HEK293 (cell line): ENCODE data around the gene IGFN1.

Source experiments
- CTCF ChIA-PET: fragments of 350-600 bp; formaldehyde crosslinking; extraction: SDS; loops from one replicate; lab custom pipeline; 2021; ENCODE audit warnings: antibody characterized with exemption; lab: Yijun Ruan, JAX
- POLR2A ChIA-PET: fragments of 300-600 bp; formaldehyde crosslinking; extraction: SDS; loops from one replicate; lab custom pipeline; 2020; ENCODE audit warnings: antibody characterized with exemption, inconsistent platforms; lab: Yijun Ruan, JAX
- H3K27ac ChIP-seq: fragments of 200-500 bp; sonication (Bioruptor generic); 2 replicates; pipeline ENCODE4 v1.5.1; 2014; ENCODE audit warnings: low read depth, low read length, control low read depth, inconsistent platforms; ENCODE audit errors: extremely low read depth
- H3K36me3 ChIP-seq, 2 experiments: fragments of 200-500 bp in 1 of 2; sonication (Bioruptor generic) in 1 of 2; 1 replicate in 1 of 2; 2 replicates in 1 of 2; pipeline ENCODE4 v1.5.1; 2014 to 2017; ENCODE audit warnings: inconsistent platforms in 2 of 2, low read length in 2 of 2; ENCODE audit not compliant: control insufficient read depth in 2 of 2, insufficient read depth in 1 of 2
- H3K4me1 ChIP-seq: fragments of 200-500 bp; sonication (Bioruptor generic); 2 replicates; pipeline ENCODE4 v1.5.1; 2014; ENCODE audit warnings: mild to moderate bottlenecking, low read length, inconsistent platforms; ENCODE audit not compliant: control insufficient read depth, insufficient read depth
- H3K4me3 ChIP-seq: 2 replicates; pipeline ENCODE4 v1.5.1; 2011; ENCODE audit warnings: low read depth, mild to moderate bottlenecking, control low read depth, low read length, moderate library complexity
- H3K9me3 ChIP-seq: fragments of 200-500 bp; sonication (Bioruptor generic); 2 replicates; pipeline ENCODE4 v1.5.1; 2014; ENCODE audit warnings: low read depth, low read length, inconsistent platforms; ENCODE audit not compliant: control insufficient read depth, insufficient read depth
- KLF7 ChIP-seq: fragments of 450-650 bp; formaldehyde crosslinking; IDR thresholded peaks from 2 replicates; pipeline ENCODE4 v1.5.1; 2016; ENCODE audit warnings: missing biosample characterization, missing genetic modification characterization, borderline replicate concordance
- SCRT2 ChIP-seq: fragments of 450-650 bp; formaldehyde crosslinking; IDR thresholded peaks from 2 replicates; pipeline ENCODE4 v1.5.1; 2016; ENCODE audit warnings: missing biosample characterization, missing genetic modification characterization
- SP2 ChIP-seq: fragments of 450-650 bp; formaldehyde crosslinking; IDR thresholded peaks from 2 replicates; pipeline ENCODE4 v1.5.1; 2016; ENCODE audit warnings: missing biosample characterization, missing genetic modification characterization
- SP3 ChIP-seq: fragments of 450-650 bp; formaldehyde crosslinking; IDR thresholded peaks from 2 replicates; pipeline ENCODE4 v1.5.1; 2016; ENCODE audit warnings: missing biosample characterization, missing genetic modification characterization
- TRIM28 ChIP-seq: IDR thresholded peaks from 2 replicates; pipeline ENCODE4 v1.6.1; 2011; ENCODE audit warnings: low read length, control low read depth, borderline replicate concordance
- ZFP69B ChIP-seq: fragments of 450-650 bp; formaldehyde crosslinking; IDR thresholded peaks from 2 replicates; pipeline ENCODE4 v1.5.1; 2016; ENCODE audit warnings: missing biosample characterization, missing genetic modification characterization
- ZNF19 ChIP-seq: fragments of 450-650 bp; formaldehyde crosslinking; IDR thresholded peaks from 2 replicates; pipeline ENCODE4; 2016; ENCODE audit warnings: missing biosample characterization, missing genetic modification characterization, low read depth
- ZNF202 ChIP-seq: fragments of 450-650 bp; formaldehyde crosslinking; IDR thresholded peaks from 2 replicates; pipeline ENCODE4 v1.5.1; 2016; ENCODE audit warnings: missing biosample characterization, missing genetic modification characterization, borderline replicate concordance
- ZNF223 ChIP-seq: fragments of 450-650 bp; formaldehyde crosslinking; IDR thresholded peaks from 2 replicates; pipeline ENCODE4 v1.5.1; 2016; ENCODE audit warnings: missing biosample characterization, missing genetic modification characterization
- ZNF266 ChIP-seq: fragments of 450-650 bp; formaldehyde crosslinking; IDR thresholded peaks from 2 replicates; pipeline ENCODE4 v1.5.1; 2016; ENCODE audit warnings: missing biosample characterization, missing genetic modification characterization, low read depth
- ZNF311 ChIP-seq: fragments of 450-650 bp; formaldehyde crosslinking; IDR thresholded peaks from 2 replicates; pipeline ENCODE4 v1.5.1; 2017; ENCODE audit warnings: missing biosample characterization, missing genetic modification characterization, borderline replicate concordance
- ZNF37A ChIP-seq: fragments of 450-650 bp; IDR thresholded peaks from 2 replicates; pipeline ENCODE4 v1.5.1; 2018; ENCODE audit warnings: missing biosample characterization, missing genetic modification characterization
- ZNF48 ChIP-seq: fragments of 450-650 bp; formaldehyde crosslinking; IDR thresholded peaks from 2 replicates; pipeline ENCODE4 v1.5.1; 2016; ENCODE audit warnings: missing biosample characterization, missing genetic modification characterization
- ZNF571 ChIP-seq: fragments of 450-650 bp; formaldehyde crosslinking; IDR thresholded peaks from 2 replicates; pipeline ENCODE4 v1.5.0; 2017; ENCODE audit warnings: missing biosample characterization, missing genetic modification characterization
- ZNF791 ChIP-seq: fragments of 450-650 bp; formaldehyde crosslinking; IDR thresholded peaks from 2 replicates; pipeline ENCODE4 v1.5.1; 2016; ENCODE audit warnings: missing biosample characterization, missing genetic modification characterization
- TF ChIP-seq, protein P1 (sequence below): fragments of 450-650 bp; formaldehyde crosslinking; IDR thresholded peaks from 2 replicates; pipeline ENCODE4 v1.5.1; 2016; ENCODE audit warnings: missing biosample characterization, missing genetic modification characterization
- TF ChIP-seq, protein P2 (sequence below): fragments of 450-650 bp; IDR thresholded peaks from 2 replicates; pipeline ENCODE4 v1.5.1; 2018; ENCODE audit warnings: missing biosample characterization, missing genetic modification characterization
- TF ChIP-seq, protein P3 (sequence below): fragments of 450-650 bp; formaldehyde crosslinking; IDR thresholded peaks from 2 replicates; pipeline ENCODE4 v1.5.1; 2016; ENCODE audit warnings: missing biosample characterization, missing genetic modification characterization, borderline replicate concordance

Gene IGFN1

DNA sequence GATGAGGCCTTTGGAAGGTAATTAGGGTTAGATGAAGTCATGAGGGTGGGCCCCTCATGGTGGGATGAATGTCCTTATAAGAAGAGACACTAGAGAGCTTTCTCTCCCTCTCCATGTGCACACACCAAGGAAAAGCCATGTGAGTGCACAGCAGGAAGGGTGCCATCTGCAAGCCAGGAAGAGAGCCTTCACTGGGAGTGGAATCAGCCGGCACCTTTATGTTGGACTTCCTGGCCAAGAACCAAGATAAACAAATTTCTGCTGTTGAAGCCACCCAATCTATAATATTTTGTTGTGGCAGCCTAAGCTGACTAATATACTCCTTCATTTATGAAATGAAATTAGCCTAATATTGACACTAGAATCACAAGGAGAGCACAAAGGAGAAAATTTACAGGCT is 54.5 kb downstream of the IGFN1 start:
- H3K4me3 ChIP-seq: no peak overlapping the region
- no peak overlapping the region for H3K27ac ChIP-seq
- no peaks in the 10 kb centered on the region for H3K4me1 ChIP-seq
- H3K9me3 ChIP-seq: no peaks in the 10 kb centered on the region
- ChIA-PET CTCF (interaction anchor here (0.9 to 1.7 kb wide), 2 partner anchors 9 to 22 kb away, joined by 3 to 7 read pairs; no protein-coding TSS in a partner anchor), POLR2A (no interaction called here)
- no peaks in the 10 kb centered on the region for H3K36me3 ChIP-seq
- no peak for TF ChIP-seq ZNF37A (tag by site-specific recombination)
- TF ChIP-seq ZNF571 (tag by site-specific recombination): no peak
- TF ChIP-seq, protein P1, sequence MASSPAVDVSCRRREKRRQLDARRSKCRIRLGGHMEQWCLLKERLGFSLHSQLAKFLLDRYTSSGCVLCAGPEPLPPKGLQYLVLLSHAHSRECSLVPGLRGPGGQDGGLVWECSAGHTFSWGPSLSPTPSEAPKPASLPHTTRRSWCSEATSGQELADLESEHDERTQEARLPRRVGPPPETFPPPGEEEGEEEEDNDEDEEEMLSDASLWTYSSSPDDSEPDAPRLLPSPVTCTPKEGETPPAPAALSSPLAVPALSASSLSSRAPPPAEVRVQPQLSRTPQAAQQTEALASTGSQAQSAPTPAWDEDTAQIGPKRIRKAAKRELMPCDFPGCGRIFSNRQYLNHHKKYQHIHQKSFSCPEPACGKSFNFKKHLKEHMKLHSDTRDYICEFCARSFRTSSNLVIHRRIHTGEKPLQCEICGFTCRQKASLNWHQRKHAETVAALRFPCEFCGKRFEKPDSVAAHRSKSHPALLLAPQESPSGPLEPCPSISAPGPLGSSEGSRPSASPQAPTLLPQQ: peak; percentile 71
- 0 out of 2 replicates have a peak, but pooled peaks have one; percentile 45 for TF ChIP-seq ZFP69B (tag by site-specific recombination)

DNA sequence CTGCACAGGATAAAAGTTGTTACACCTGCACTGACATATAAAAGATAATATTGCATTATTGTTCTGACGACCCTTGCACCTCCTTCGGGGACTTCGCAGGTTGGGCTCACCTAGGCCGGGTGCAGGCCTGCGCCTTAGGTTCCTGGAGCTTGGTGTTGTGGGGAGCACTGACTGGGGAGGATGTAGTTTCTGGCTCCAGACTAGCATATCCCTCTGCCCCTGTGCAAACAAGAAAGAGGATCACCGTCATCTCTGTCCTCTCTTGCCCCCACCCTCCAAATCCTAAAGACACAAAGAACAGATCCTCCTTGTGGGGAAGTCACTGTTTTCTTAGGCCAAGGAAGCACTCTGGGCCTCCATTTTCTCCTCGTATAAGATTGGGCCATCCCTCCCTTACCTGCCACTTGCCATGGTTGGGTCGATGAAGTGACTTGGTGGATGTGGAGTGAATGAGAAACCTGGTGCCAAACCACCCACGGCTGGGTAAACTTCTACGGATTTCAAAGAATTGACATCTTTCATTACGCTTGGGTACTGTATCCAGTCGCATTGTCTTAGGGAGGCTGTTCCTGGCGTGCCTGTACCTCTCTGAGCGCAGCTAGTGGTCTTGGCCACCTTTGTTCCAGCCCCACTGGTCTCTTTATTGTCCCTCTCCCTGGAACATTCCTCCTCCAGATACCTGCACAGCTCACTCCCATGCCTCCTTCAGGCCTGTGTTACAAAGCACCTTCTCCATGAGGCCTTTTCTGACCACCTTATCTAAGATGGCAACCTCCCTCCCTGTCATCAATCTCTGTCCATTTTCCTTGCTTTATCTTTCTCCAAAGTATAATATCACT is 58.3 kb downstream of the IGFN1 start:
- Histone ChIP-seq H3K4me1 (no peaks in the 10 kb centered on the region), H3K27ac (no peak overlapping the region), H3K4me3 (no peak overlapping the region), H3K9me3 (no peaks in the 10 kb centered on the region), H3K36me3 (no peaks in the 10 kb centered on the region)
- POLR2A ChIA-PET: no interaction called here
- TF ChIP-seq ZNF19 (tag by site-specific recombination) (no peak), ZNF791 (no peak), KLF7 (tag by site-specific recombination) (no peak), ZNF202 (no peak), ZNF48 (tag by site-specific recombination) (no peak), SCRT2 (tag by site-specific recombination) (no peak), ZNF266 (tag by site-specific recombination) (no peak), ZNF223 (tag by site-specific recombination) (no peak), SP2 (tag by site-specific recombination) (no peak), ZNF311 (no peak), TRIM28 (no peak), SP3 (no peak)
- TF ChIP-seq, protein P2, sequence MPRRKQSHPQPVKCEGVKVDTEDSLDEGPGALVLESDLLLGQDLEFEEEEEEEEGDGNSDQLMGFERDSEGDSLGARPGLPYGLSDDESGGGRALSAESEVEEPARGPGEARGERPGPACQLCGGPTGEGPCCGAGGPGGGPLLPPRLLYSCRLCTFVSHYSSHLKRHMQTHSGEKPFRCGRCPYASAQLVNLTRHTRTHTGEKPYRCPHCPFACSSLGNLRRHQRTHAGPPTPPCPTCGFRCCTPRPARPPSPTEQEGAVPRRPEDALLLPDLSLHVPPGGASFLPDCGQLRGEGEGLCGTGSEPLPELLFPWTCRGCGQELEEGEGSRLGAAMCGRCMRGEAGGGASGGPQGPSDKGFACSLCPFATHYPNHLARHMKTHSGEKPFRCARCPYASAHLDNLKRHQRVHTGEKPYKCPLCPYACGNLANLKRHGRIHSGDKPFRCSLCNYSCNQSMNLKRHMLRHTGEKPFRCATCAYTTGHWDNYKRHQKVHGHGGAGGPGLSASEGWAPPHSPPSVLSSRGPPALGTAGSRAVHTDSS (tag by site-specific recombination): no peak
- TF ChIP-seq, protein P3, sequence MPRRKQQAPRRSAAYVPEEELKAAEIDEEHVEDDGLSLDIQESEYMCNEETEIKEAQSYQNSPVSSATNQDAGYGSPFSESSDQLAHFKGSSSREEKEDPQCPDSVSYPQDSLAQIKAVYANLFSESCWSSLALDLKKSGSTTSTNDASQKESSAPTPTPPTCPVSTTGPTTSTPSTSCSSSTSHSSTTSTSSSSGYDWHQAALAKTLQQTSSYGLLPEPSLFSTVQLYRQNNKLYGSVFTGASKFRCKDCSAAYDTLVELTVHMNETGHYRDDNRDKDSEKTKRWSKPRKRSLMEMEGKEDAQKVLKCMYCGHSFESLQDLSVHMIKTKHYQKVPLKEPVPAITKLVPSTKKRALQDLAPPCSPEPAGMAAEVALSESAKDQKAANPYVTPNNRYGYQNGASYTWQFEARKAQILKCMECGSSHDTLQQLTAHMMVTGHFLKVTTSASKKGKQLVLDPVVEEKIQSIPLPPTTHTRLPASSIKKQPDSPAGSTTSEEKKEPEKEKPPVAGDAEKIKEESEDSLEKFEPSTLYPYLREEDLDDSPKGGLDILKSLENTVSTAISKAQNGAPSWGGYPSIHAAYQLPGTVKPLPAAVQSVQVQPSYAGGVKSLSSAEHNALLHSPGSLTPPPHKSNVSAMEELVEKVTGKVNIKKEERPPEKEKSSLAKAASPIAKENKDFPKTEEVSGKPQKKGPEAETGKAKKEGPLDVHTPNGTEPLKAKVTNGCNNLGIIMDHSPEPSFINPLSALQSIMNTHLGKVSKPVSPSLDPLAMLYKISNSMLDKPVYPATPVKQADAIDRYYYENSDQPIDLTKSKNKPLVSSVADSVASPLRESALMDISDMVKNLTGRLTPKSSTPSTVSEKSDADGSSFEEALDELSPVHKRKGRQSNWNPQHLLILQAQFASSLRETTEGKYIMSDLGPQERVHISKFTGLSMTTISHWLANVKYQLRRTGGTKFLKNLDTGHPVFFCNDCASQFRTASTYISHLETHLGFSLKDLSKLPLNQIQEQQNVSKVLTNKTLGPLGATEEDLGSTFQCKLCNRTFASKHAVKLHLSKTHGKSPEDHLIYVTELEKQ (tag by site-specific recombination): no peak
- CTCF ChIA-PET: interaction anchor here (1.8 to 6.5 kb wide), 3 partner anchors 99 to 113 kb away, joined by 8 to 145 read pairs (median 8); no protein-coding TSS in a partner anchor
